HepG2 (cell line): ENCODE measurements around the gene CAVIN1. TPM values are rescaled to one million over a fixed set of nuclear protein-coding genes. Genes with fewer than 3 reads are reported as not detected.

Experiments used
- AKNA ChIP-seq: sonication (generic); formaldehyde crosslinking; IDR thresholded peaks from 2 replicates; pipeline ENCODE4 v1.4.0; 2020; ENCODE audit warnings: missing genetic modification reagents, borderline replicate concordance
- ATF3 ChIP-seq: sonication (generic); formaldehyde crosslinking; IDR thresholded peaks from 2 replicates; pipeline ENCODE4 v1.4.0; 2020; ENCODE audit warnings: missing genetic modification reagents
- EED ChIP-seq: sonication (generic); formaldehyde crosslinking; IDR thresholded peaks from 2 replicates; pipeline ENCODE4 v1.5.0; 2020; ENCODE audit warnings: mild to moderate bottlenecking, missing genetic modification reagents
- ETS1 ChIP-seq: sonication (generic); formaldehyde crosslinking; IDR thresholded peaks from 2 replicates; pipeline ENCODE4 v1.4.0; 2020; ENCODE audit warnings: missing genetic modification reagents
- HMG20B ChIP-seq: conservative IDR thresholded peaks from 2 replicates; pipeline ENCODE4 v1.6.1; 2016; ENCODE audit warnings: missing genetic modification reagents, missing compliant biosample characterization
- HMGA1 ChIP-seq: sonication (generic); formaldehyde crosslinking; conservative IDR thresholded peaks from 2 replicates; pipeline ENCODE4 v1.4.0; 2020; ENCODE audit warnings: missing genetic modification reagents
- KLF11 ChIP-seq: IDR thresholded peaks from 2 replicates; pipeline ENCODE4 v1.6.1; 2016; ENCODE audit warnings: missing compliant biosample characterization
- NKX3-1 ChIP-seq: sonication (generic); formaldehyde crosslinking; IDR thresholded peaks from 2 replicates; pipeline ENCODE4 v1.5.0; 2020; ENCODE audit warnings: missing genetic modification reagents
- PCBP2 ChIP-seq: fragments of 200-400 bp; formaldehyde crosslinking; optimal IDR thresholded peaks from 2 replicates; pipeline ENCODE3; 2018; ENCODE audit warnings: low read length, low read depth; ENCODE audit not compliant: poor library complexity, severe bottlenecking
- PRMT3 ChIP-seq: sonication (generic); formaldehyde crosslinking; IDR thresholded peaks from 2 replicates; pipeline ENCODE4 v1.8.1; 2022; ENCODE audit warnings: low read depth, mild to moderate bottlenecking, moderate library complexity, missing genetic modification reagents, borderline replicate concordance
- PRPF4 ChIP-seq: fragments of 200-400 bp; formaldehyde crosslinking; IDR thresholded peaks from 2 replicates; pipeline ENCODE4 v1.6.1; 2016; ENCODE audit warnings: low read length, low read depth; ENCODE audit not compliant: poor library complexity, severe bottlenecking
- SUZ12 ChIP-seq: fragments of 150-350 bp; IDR thresholded peaks from 2 replicates; pipeline ENCODE4 v1.6.1; 2014; ENCODE audit warnings: low read depth, low read length
- THAP7 ChIP-seq: sonication (generic); formaldehyde crosslinking; IDR thresholded peaks from 2 replicates; pipeline ENCODE4 v1.8.1; 2023; ENCODE audit warnings: mild to moderate bottlenecking, missing genetic modification reagents
- THRA ChIP-seq: sonication (generic); formaldehyde crosslinking; IDR thresholded peaks from 2 replicates; pipeline ENCODE4 v1.4.0; 2020; ENCODE audit warnings: missing genetic modification reagents, borderline replicate concordance
- ZNF18 ChIP-seq: sonication (generic); formaldehyde crosslinking; IDR thresholded peaks from 2 replicates; pipeline ENCODE4 v1.8.0; 2022; ENCODE audit warnings: mild to moderate bottlenecking, missing genetic modification reagents; ENCODE audit not compliant: insufficient replicate concordance
- ZNF484 ChIP-seq: sonication (generic); formaldehyde crosslinking; IDR thresholded peaks from 2 replicates; pipeline ENCODE4 v1.5.1; 2020; ENCODE audit warnings: mild to moderate bottlenecking, low read depth, missing genetic modification reagents, borderline replicate concordance
- ZNF563 ChIP-seq: sonication (generic); formaldehyde crosslinking; IDR thresholded peaks from 2 replicates; pipeline ENCODE4 v1.8.0; 2022; ENCODE audit warnings: mild to moderate bottlenecking, moderate library complexity, missing genetic modification reagents
- ZNF883 ChIP-seq: sonication (generic); formaldehyde crosslinking; IDR thresholded peaks from 2 replicates; pipeline ENCODE4 v1.5.1; 2020; ENCODE audit warnings: mild to moderate bottlenecking, missing genetic modification reagents; ENCODE audit errors: not compliant biosample characterization
- polyA plus RNA-seq, 8 experiments: library from polyadenylated mRNA; depleted of rRNA in 3 of 8; stranded (reverse) in 7 of 8; unstranded in 1 of 8; fragments of >200 nt; fragmentation: Illumina TruSeq in 4 of 8; extraction: Trizol in 4 of 8; gene quantifications; 2 replicates each; pipeline versions ENCODE4 v1.2.1 to v1.2.3, GENCODE V29; 2011 to 2016; ENCODE audit warnings: low read depth in 4 of 8, missing spikeins in 1 of 8, mixed read lengths in 1 of 8; ENCODE audit not compliant: insufficient read depth in 1 of 8
- total RNA-seq, 5 experiments: library from RNA; depleted of rRNA; stranded (reverse); fragments of >200 nt; fragmentation: Illumina TruSeq; extraction: Trizol; gene quantifications; 2 replicates each; pipeline ENCODE4 v1.2.3, GENCODE V29; 2016; ENCODE audit warnings: low read depth in 1 of 5

Gene CAVIN1
- total and polyA plus RNA-seq, 2 of the 13 experiments (the other 11 are each of a cell fraction or from before 2014, with no cell fraction given), result 15.9 to 25.5 TPM

- TF ChIP-seq THRA (CRISPR knock-in tag) (peak; percentile 26; the same call in 1 of the 2 replicates), ZNF484 (no peak), PCBP2 (no peak), HMGA1 (CRISPR knock-in tag) (no peak), PRPF4 (no peak), SUZ12 (no peak), ETS1 (CRISPR knock-in tag) (0 out of 2 replicates have a peak, but pooled peaks have one; percentile 69), ZNF563 (peak; percentile 71; the same call in 1 of the 2 replicates), NKX3-1 (CRISPR knock-in tag) (0 out of 2 replicates have a peak, but pooled peaks have one; percentile 41), ZNF883 (CRISPR knock-in tag) (peak; percentile 51), HMG20B (no peak), KLF11 (0 out of 2 replicates have a peak, but pooled peaks have one; percentile 38), EED (CRISPR knock-in tag) (no peak), ZNF18 (CRISPR knock-in tag) (no peak), PRMT3 (CRISPR knock-in tag) (no peak), AKNA (no peak), THAP7 (no peak), ATF3 (peak; percentile 40; the same call in 1 of the 2 replicates)
Measured at GRCh38 chr17:42458497-42459255, 35.6 kb upstream of the CAVIN1 start, which contains the start of gene ATP6V0A1 (continued).
